Mucosa of descending colon (tissue), 3 donors: ENCODE measurements around the gene MDN1. TPM values are rescaled to one million over a fixed set of nuclear protein-coding genes. Genes with fewer than 3 reads are reported as not detected.
"Not testable (repeated sequence)": the region's sequence is repeated elsewhere in the genome, so short reads cannot be mapped to it uniquely, and the experiment has no call there.

Experiments
- ATAC-seq: fragments of 200-7000 bp; cut with Tn5 transposase; one replicate; pipeline ENCODE4 v1.9.1; 2020; ENCODE audit warnings: mild to moderate bottlenecking, moderate library complexity
- DNase-seq, 3 donors: peaks; one replicate each; pipeline ENCODE4 v3.0.0-alpha.2; 2020
- H3K36me3 ChIP-seq: fragments of 200-600 bp; one replicate; pipeline ENCODE4 v1.8.0; 2021; ENCODE audit warnings: low read depth, mild to moderate bottlenecking
- H3K4me1 ChIP-seq: fragments of 200-600 bp; one replicate; pipeline ENCODE4 v1.8.0; 2021; ENCODE audit warnings: low read depth, mild to moderate bottlenecking
- H3K4me3 ChIP-seq: fragments of 200-600 bp; one replicate; pipeline ENCODE4 v1.8.0; 2021; ENCODE audit warnings: mild to moderate bottlenecking
- H3K9me3 ChIP-seq: fragments of 200-600 bp; one replicate; pipeline ENCODE4 v1.8.0; 2021; ENCODE audit warnings: mild to moderate bottlenecking
- intact Hi-C, 2 donors: fragments of 100-400 bp; cut with DNase I in 1 of 2; cut with micrococcal nuclease in 1 of 2; formaldehyde crosslinking; loops; one replicate each; pipeline versions ENCODE4 v1.11.0 to v1.11.1; 2022; cut with DNase I, micrococcal nuclease
- total RNA-seq, 3 donors: library from RNA; stranded (reverse); fragmentation: NEBNext Ultra II Directional in 2 of 3; extraction: Animal tissue kit (Norgen Biotek cat#: 25700) in 2 of 3; gene quantifications; one replicate each; pipeline versions ENCODE4 v1.2.1 to v1.2.4, GENCODE V29; 2021 to 2023
- TF ChIP-seq, protein P1 (sequence below): fragments of 200-600 bp; IDR thresholded peaks from one replicate; pipeline ENCODE4 v1.8.0; 2022; ENCODE audit warnings: antibody characterized with exemption, mild to moderate bottlenecking
- donor health status: DM: no; HTN: no; CAD: no; lungs with moderate emphysema.
- donor health status: DM: no; HTN: no; CAD: no.
- donor health status: DM: no; HTN: yes; CAD: no.

MDN1 gene
- total RNA-seq, 3 donors from 2014 or later: 23.6 to 37.8 (median 32.5) TPM

DNA sequence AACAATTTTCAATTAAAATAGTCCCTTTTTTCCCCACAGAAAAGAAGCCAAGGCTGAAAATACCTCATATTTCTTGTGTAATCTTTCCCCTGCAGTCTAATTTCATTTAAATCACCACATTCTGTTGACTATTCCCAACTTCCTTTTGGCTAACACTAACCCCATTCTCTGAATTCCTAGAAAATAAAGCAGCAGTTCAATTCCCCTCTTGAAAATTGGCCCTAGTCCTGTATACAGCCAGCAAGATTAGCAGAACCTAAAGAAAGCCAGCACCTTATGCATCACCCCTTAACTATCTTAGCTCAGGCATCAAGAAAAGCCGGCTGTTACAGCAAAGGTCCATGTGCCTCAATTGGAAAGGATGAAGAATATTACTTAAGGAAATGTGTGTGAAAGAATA, 69.7 kb downstream of the MDN1 start:
- ATAC-seq (no peak), DNase-seq (no peak)
- intact Hi-C loops: no loop called here
- no peak overlapping the region for H3K4me3 ChIP-seq
- no peaks in the 10 kb centered on the region for H3K9me3 ChIP-seq
- no peaks in the 10 kb centered on the region for H3K4me1 ChIP-seq
- TF ChIP-seq, protein P1, sequence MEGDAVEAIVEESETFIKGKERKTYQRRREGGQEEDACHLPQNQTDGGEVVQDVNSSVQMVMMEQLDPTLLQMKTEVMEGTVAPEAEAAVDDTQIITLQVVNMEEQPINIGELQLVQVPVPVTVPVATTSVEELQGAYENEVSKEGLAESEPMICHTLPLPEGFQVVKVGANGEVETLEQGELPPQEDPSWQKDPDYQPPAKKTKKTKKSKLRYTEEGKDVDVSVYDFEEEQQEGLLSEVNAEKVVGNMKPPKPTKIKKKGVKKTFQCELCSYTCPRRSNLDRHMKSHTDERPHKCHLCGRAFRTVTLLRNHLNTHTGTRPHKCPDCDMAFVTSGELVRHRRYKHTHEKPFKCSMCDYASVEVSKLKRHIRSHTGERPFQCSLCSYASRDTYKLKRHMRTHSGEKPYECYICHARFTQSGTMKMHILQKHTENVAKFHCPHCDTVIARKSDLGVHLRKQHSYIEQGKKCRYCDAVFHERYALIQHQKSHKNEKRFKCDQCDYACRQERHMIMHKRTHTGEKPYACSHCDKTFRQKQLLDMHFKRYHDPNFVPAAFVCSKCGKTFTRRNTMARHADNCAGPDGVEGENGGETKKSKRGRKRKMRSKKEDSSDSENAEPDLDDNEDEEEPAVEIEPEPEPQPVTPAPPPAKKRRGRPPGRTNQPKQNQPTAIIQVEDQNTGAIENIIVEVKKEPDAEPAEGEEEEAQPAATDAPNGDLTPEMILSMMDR: no peak
- H3K36me3 ChIP-seq: no peaks in the 10 kb centered on the region

DNA sequence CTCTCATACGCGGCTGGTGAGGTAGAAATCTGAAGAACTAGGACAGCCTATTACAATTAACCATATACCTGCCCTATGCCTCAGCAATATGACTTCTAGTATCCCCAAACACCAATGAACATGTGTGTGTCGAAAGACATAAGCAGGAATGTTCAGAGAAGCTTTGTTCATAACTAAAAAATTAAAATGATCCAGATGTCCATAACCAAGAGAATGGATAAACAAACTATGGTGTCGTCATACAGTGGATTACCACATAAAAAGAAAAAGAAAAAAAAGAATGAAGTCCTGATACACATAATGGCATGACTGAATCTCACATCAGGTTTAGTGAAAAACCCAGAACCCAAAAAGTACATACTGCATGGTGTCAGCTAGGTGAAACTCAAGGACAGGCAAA, 73.9 kb downstream of the MDN1 start:
- ATAC-seq (no peak), DNase-seq (no peak)
- intact Hi-C loops: no loop called here
- Histone ChIP-seq H3K4me3 (no peak overlapping the region), H3K9me3 (no peaks in the 10 kb centered on the region), H3K36me3 (peaks cover 6% of the 10 kb centered on the region), H3K4me1 (no peaks in the 10 kb centered on the region)
- TF ChIP-seq, protein P1: no peak

DNA sequence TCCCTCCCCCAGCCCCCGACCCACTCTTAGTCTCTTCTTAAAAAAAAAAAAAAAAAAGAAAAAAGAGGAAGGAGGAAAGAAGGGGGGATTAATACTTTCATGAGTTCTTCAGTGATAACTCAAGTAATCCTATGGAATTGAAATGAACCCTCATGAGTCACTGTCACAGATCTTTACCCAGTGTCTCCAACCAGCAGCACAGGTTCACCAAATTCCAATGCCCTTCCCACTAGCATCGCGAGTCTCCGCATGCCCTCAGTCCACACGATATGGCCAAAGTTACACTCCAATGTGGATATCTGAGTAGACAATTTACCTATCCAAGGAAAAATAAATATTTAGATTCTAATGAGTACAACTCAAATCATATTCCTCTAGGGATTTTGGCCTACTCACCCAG, 74.5 kb downstream of the MDN1 start:
- ATAC-seq (no peak), DNase-seq (no peak)
- H3K9me3 ChIP-seq: no peaks in the 10 kb centered on the region
- no peaks in the 10 kb centered on the region for H3K4me1 ChIP-seq
- intact Hi-C loops: no loop called here
- TF ChIP-seq, protein P1: no peak
- H3K36me3 ChIP-seq: peaks cover 6% of the 10 kb centered on the region
- no peak overlapping the region for H3K4me3 ChIP-seq

DNA sequence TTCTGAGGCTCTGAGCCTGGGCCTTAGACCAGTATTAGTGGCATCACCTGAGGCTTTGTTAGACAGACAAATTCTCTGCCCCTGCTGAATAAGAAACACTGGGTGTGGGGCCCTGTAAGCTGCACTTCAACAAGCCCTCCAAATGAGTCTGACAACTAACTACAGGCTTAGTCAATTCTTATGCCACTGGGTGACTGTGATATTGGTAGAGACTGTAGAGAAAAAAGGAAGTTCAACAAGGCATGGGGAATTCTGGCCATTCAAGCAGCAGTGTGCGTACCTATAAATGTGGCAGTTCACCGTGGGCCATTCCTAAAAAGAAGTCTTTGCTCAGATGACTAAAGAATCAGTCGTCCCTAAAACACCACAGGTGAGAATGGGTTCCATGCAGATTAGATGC, 82.7 kb downstream of the MDN1 start:
- Histone ChIP-seq H3K36me3 (peaks cover 6% of the 10 kb centered on the region), H3K9me3 (no peaks in the 10 kb centered on the region), H3K4me3 (no peak overlapping the region), H3K4me1 (no peaks in the 10 kb centered on the region)
- no peak for ATAC-seq
- TF ChIP-seq, protein P1: no peak
- DNase-seq: no peak
- intact Hi-C loops: no loop called here

DNA sequence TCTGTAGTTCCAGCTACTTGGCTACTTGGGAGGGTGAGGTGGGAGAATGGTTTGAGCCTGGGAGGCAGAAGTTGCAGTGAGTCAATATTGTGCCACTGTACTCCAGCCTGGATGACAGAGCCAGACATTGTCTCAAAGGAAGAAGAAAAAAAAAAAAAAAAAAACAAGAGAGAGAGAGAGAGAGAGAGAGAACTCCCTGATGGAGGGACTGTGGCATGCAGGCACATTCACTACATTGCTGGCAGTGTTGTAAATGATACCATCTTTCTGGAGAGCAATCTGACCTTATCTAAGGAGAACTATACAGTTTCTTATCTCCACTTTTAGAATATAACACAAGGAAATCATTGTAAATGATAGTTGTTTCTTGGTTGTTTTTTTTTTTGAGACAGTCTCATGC, 85.1 kb downstream of the MDN1 start:
- TF ChIP-seq, protein P1: no peak
- no peaks in the 10 kb centered on the region for H3K9me3 ChIP-seq
- no peaks in the 10 kb centered on the region for H3K4me1 ChIP-seq
- peaks cover 6% of the 10 kb centered on the region for H3K36me3 ChIP-seq
- ATAC-seq (no peak), DNase-seq (no peak)
- no peak overlapping the region for H3K4me3 ChIP-seq
- intact Hi-C loops: no loop called here

DNA sequence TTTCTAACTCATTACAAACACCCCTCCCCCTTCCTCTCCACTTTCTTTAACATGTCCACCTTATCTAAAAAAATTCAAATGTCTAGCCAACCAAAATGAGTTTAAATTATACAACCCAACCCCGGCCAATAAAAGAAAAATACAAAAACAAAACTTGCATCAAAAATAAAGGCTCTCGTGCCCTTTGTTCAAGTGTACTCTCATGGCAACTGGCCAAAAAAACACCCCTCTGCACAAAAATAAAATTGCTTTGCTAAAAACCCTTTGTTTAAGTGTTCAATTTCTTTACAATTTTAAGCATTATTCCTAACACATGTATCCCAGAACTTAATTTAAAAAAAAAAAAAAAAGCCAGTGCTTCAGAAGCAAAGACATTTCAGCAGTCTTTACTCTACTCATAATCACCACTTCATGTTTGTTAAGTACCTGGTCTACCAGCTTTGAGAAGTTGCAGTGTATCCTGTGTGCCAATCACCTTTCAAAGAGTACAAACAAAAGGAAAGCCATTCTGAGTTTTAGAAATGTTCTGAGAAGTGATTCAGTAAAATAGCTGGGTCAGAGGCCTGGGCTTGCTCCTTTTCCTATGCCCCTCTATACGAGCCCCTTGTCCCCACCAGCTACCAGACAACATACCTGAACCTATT, 87.5 kb downstream of the MDN1 start:
- Histone ChIP-seq H3K36me3 (no peaks in the 10 kb centered on the region), H3K4me1 (no peaks in the 10 kb centered on the region), H3K4me3 (no peak overlapping the region), H3K9me3 (no peaks in the 10 kb centered on the region)
- DNase-seq (no peak), ATAC-seq (no peak)
- TF ChIP-seq, protein P1: no peak
- intact Hi-C loops: no loop called here

DNA sequence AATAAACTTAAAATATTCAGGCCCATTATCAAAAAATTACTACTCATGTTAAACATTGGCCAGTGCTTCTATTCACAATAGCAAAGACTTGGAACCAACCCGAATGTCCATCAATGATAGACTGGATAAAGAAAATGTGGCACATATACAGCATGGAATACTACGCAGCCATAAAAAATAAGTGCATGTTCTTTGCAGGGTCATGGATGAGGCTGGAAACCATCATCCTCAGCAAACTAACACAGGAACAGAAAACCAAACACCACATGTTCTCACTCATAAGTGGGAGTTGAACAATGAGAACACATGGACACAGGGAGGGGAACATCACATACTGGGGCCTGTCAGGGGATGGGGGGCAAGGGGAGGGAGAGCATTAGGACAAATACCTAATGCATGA, 88.3 kb downstream of the MDN1 start:
- DNase-seq, intact Hi-C loops, H3K9me3 ChIP-seq, H3K4me3 ChIP-seq, H3K36me3 ChIP-seq, ATAC-seq, H3K4me1 ChIP-seq: not testable (repeated sequence)
